NCI-H146 treated with DMSO at 0.1 percent for 48 hours (cell line): ENCODE measurements around the gene LCT.
"Not testable (repeated sequence)": the region's sequence is repeated elsewhere in the genome, so short reads cannot be mapped to it uniquely, and the experiment has no call there.

ENCODE experiments used
- DNase-seq: peaks from one replicate; lab custom pipeline; 2025; ENCODE audit not compliant: unreplicated experiment; lab: John Stamatoyannopoulos, UW

LCT gene

GRCh38 chr2:135836596-135837270, at the start of gene LCT:
Gene LCT (minus strand): TSS chr2:135837184. CDS start chr2:135837169, 15 bp downstream.
- no peak for DNase-seq

DNA sequence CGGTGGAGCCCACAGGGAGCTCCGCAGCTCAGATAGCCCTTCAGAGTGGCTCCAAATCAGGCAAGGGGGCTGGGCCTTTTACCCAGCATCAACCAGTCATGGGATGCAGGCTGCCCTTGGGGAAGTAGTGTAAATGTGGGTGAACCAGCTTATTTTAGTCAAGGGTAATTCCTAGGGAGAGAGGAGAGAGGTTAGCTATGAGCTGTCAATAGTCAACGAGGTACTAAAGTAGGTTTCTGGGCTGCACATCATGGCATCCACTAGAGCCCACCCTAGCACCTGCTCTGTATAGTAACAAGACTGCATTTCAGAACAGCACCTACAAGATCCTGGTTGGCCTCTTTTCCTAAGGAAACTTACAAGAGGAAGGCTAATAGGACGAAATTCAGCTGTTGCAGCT, 48.7 kb upstream of the LCT start:
- no peak for DNase-seq

DNA sequence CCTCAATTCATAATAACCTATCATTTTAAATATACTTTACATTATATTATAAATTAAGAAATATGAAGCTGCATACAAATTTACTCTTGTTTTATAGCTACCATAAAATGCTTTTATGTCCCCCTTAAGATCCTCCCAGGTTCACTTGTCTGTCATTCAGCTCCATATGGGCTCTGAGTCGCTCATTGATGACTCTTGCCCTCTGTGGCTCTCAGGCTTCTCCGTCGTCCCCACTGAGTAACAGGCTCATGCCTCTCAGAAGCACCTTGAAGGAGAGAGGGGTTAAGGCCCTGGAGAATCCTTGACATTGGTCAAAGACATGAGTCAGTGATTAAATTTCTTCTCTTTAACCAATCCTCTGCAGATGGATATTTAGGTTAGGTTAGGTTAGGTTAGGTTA, 45.4 kb upstream of the LCT start:
- no peak for DNase-seq

DNA sequence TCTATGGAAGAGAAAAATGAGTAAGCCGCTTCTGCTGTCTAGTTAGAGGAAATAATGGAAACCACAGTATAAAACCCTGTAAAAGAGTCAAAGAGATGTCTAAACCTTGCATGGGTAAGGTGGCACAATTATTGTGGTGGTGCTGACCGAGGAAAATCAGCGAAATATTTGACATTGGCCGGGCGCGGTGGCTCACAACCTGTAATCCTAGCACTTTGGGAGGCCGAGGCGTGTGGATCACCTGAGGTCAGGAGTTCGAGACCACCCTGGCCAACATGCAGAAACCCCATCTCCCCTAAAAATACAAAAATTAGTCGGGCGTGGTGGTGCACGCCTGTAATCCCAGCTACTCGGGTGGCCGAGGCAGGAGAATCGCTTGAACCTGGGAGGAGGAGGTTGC, 39.8 kb upstream of the LCT start:
- not testable (repeated sequence) for DNase-seq

DNA sequence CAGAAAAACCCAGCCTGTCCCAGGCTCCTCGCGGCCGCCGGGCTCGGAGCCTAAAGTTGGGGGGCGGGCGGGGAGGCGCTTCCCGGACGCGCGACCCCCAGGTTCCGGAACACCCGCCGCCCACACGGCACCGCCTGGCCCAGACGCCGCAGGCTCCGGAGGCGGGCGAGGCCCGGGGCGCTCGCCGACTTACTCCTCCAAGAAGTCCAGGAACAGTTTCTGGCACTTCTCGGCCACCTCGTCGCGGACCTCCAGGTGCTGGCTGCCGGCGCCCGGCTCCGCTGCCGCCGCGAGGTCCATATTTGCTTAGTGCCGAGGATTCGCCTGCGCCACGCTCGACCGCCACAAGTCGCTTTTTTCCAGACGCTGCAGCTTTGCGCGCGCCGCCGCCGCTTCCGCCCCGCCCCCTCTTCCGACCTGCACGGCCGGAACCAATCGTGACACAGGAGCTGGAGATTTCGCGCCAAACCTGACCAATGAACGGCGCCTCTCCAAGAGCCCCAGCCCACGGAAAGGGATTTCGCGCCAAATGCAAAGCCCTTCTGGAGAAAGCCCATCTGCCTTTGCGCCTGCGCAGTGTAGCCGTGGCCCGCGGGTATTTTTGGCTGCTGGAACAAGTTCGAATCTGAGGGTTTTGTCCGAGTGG, 39.2 kb upstream of the LCT start, which contains the start of gene MCM6:
Gene MCM6 (minus strand): TSS at position 378 of the 646 bp plus-strand sequence. CDS start 78 bp downstream, at position 300.
- DNase-seq = peak; percentile 98

- peak; percentile 49 for DNase-seq
Measured at GRCh38 chr2:135875491-135876065, 38.6 kb upstream of the LCT start.

DNA sequence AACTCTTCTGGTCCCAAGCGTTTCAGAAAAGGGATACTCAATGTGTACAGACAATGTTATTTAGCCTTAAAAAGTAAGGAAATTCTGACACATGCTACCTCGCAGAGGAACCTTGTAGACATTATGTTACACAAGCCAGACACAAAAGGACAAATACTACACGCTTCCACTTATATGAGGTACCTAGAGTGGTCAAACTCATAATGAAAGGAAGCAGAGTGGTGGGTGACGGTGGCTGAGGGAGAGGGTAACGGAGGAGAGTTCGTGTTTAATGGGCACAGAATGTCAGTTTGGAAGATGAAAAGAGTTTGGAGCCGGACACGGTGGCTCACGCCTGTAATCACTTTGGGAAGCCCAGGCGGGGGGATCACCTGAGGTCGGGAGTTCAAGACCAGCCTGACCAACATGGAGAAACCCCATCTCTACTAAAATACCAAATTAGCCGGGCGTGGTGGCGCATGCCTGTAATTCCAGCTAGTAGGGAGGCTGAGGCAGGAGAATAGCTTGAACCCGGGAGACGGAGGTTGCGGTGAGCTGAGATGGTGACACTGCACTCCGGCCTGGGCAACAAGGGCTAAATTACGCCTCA, 37.9 kb upstream of the LCT start:
- DNase-seq = no peak

- no peak for DNase-seq
Measured at GRCh38 chr2:135870571-135870970, 33.6 kb upstream of the LCT start.

DNA sequence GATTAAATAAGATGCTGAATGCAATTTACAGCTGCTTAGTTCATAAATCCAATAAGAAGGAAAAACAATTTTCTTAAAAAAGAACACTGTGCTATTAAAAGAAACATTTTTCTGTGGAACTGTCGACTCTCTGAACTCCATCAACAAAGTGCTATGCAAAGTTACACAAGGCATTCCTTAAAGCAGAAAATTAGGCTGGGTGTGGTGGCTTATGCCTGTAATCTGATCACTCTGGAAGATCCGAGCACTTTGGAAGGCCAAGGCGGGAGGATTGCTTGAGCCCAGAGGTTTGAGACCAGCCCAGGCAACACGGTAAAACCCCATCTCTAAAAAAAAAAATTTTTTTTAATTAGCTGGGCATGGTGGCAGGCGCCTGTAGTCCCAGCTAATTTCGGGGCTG, 26.2 kb upstream of the LCT start:
- no peak for DNase-seq

DNA sequence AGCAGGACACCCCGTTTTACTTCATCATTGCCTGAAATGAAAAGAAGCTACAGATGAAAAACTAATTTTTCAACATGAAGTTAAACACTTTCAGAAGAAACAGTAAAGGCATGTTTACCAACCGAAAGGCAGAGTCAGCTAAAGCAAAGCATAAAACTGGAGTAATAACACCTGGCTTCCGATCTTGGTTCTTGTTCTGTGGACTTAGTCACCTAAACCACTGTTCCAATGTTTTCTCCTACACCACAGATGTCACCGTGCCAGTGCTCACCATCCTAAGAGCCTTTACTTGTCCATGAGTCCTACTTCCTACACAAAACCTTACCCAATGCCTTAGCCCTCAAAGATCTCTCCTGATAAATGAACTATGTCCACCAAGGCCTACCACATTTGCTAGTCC, 25.7 kb upstream of the LCT start:
- no peak for DNase-seq

- DNase-seq = no peak
Measured at GRCh38 chr2:135853401-135853800, 16.4 kb upstream of the LCT start.

DNA sequence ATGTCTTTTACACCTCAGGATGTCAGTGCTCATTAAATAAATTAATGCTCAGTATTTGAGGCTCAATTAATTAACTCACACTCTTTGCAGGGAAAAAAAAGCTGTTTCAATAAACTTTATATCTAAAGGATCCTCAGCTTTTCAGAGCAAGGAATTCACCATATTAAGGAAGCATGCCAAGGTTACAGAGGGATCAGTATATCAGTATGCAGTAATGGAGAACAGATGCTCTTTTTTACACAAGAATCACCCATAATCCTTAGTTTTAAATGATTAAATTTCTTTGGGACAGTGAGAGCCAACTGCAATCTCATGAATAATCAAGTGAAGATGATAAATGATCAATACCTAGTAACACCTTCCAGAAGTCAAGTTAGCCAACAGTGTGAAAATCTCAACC, 14.9 kb upstream of the LCT start:
- no peak for DNase-seq

GRCh38 chr2:135850892-135851668, 14.1 kb upstream of the LCT start:
- no peak for DNase-seq

DNA sequence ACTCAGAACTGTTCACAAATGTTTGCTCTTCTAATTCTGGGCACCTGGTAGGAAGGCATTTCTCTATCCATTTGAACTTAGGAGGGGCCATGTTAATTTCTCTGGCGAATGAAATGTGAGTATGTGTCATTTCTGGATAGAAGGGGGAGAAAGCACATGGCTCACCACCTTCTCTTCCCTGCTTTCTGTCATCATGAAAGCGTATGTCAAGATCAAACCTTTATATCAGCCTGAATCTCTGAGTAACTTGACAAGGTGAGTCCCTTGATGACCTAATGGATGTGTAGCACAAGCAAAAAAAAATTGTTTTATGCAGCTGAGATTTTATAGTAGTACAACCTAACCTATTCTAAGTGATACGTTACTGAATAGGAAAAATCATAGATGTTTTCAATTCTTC, 12.1 kb upstream of the LCT start:
- no peak for DNase-seq

GRCh38 chr2:135845997-135846396, 9.0 kb upstream of the LCT start:
- DNase-seq = no peak

- no peak for DNase-seq
Measured at GRCh38 chr2:135845257-135845656, 8.3 kb upstream of the LCT start.

DNA sequence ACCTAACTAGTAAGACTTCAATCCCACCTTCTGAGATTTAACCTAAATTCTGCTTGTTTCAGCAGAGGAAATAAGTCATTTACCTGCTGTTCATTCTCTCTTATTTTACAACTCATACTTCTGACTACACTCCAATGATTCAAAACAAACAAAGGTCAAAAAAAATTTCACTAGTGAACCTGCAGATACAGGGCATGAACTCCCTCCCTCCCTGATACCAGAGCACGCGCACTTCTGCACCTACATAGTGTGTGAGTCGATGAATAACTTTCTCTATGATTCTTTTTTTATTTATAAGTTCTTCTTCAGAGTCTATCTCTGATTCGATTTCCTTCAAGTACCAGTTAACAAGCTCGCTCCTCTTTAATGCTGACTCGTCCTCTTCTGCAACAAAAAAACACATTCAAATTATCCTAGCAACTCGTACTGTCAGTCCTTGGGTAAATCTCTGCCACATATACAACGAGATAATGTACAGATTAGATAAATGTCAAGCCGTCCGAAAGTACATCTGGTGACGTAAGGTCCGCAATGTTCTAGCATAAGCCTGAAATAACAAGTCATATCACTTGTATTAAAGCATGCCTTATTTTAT, 7.4 kb upstream of the LCT start:
- DNase-seq = no peak

DNA sequence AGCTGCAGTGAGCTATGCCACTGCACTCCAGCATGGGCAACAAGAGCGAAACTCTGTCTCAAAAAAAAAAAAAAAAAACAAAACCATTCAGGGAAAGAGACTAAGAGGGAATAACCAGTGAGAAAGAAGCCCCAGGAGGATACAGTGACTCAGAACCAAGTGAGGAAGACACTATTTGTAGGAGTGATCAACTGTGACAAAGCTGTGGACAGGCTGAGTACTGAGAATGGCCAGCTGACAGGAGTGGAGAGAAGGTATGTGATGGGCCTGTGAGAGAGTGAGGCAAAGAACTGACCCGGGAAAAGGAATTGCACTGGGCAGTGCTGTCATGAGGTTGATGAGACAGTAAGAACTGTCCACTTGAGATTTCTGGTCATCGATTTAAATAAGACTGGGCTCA, 6.7 kb upstream of the LCT start:
- DNase-seq = no peak

DNA sequence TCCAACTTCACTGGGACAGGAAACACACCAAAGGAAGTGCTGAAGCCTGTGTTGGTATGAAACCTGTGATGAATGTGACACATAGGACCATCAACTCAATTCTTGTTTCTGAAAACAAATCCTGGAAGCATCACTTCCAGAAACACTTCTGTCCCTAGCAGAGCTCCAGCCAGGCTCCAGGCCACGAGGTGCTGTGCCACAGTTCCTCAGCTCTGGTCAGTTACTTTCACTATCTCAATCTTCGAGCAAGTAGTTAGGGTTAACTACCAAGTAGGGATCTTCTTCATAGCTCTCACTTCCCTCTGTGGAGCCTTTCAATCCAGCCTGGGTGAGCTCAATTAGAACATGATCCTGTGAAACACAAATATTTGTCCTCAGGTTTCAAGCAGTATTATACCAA, 3.6 kb upstream of the LCT start:
- no peak for DNase-seq

GRCh38 chr2:135839713-135840112, 2.7 kb upstream of the LCT start:
- no peak for DNase-seq

DNA sequence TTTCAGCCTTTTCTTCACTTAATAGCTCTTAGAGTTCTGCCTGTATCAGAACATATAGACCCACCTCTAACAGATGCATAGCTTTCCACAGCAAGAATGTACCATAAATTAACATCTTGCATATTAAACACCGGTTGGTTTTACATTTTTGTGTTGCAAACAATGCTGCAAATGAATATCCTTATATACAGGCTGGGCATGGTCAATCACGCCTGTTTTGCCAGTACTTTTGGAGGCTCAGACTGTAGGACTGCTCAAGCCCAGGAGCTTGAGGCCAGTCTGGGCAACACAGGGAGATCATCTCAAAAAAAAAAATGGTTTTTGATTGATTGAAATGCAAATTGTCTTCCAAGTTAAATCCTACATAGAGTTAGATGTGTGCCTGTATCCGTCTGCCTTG, 1.5 kb upstream of the LCT start:
- DNase-seq = no peak
